Thyroid gland (tissue), 4 donors: ENCODE measurements around the gene POMGNT2.

Experiments used
- POLR2A ChIP-seq, 2 donors: fragments of 450-650 bp; IDR thresholded peaks; one replicate each; pipeline ENCODE4 v1.6.1; 2017; ENCODE audit warnings: antibody characterized with exemption in 2 of 2, mild to moderate bottlenecking in 2 of 2, moderate library complexity in 1 of 2
- TF ChIP-seq, protein P1 (sequence below), 6 experiments: fragments of 200-600 bp in 3 of 6; fragments of 450-650 bp in 3 of 6; sonication (generic) in 3 of 6; IDR thresholded peaks; one replicate each; pipeline ENCODE4 v1.5.1; 2016 to 2019; ENCODE audit warnings: antibody characterized with exemption in 6 of 6, mild to moderate bottlenecking in 2 of 6, inconsistent platforms in 1 of 6, moderate library complexity in 1 of 6

DNA sequence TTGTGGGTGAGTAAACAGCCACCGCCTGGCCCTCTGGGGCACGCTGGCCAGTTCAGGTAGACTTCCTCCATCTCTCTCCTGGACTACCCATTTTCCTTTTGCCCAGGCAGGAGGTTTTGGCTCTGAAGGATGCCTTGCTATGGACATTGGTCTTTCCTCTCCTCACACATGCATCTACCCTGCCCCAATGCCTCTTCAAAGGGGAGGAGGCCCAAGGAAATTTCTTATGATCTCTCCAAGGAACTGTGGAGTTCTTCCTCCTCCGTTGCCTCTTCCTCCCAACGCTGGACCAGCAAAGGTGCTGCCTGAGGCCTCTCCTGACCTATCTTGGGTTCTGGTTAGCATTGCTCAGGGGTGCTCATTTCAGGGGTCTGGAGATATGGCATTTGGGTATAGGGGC, 33.5 kb downstream of the POMGNT2 start:
- TF ChIP-seq, protein P1, sequence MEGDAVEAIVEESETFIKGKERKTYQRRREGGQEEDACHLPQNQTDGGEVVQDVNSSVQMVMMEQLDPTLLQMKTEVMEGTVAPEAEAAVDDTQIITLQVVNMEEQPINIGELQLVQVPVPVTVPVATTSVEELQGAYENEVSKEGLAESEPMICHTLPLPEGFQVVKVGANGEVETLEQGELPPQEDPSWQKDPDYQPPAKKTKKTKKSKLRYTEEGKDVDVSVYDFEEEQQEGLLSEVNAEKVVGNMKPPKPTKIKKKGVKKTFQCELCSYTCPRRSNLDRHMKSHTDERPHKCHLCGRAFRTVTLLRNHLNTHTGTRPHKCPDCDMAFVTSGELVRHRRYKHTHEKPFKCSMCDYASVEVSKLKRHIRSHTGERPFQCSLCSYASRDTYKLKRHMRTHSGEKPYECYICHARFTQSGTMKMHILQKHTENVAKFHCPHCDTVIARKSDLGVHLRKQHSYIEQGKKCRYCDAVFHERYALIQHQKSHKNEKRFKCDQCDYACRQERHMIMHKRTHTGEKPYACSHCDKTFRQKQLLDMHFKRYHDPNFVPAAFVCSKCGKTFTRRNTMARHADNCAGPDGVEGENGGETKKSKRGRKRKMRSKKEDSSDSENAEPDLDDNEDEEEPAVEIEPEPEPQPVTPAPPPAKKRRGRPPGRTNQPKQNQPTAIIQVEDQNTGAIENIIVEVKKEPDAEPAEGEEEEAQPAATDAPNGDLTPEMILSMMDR (IDR thresholded peaks at IDR 0.05): no peak
- no peak for TF ChIP-seq POLR2A (IDR thresholded peaks at IDR 0.05)
